Umbilical cord (tissue), 2 donors: ENCODE data around the gene SDSL. TPM values are rescaled to one million over a fixed set of nuclear protein-coding genes. Genes with fewer than 3 reads are reported as not detected.

Source experiments
- DNase-seq: peaks from one replicate; pipeline ENCODE4 v3.0.0-alpha.2; 2015; ENCODE audit warnings: low spot score
- total RNA-seq: library from RNA; depleted of rRNA; stranded (reverse); fragments of >200 nt; gene quantifications from one replicate; pipeline ENCODE4 v1.2.3, GENCODE V29; 2014; ENCODE audit warnings: low replicate concordance; ENCODE audit not compliant: insufficient read depth

SDSL gene
- total RNA-seq, 1 donor from 2014 or later = 3.6 TPM

- DNase-seq = no peak
These were observed 3.8 kb upstream of the SDSL start for GRCh38 chr12:113418213-113418879.

GRCh38 chr12:113420996-113421595 is 1.1 kb upstream of the SDSL start:
- no peak for DNase-seq

GRCh38 chr12:113422886-113423669 is 898 bp downstream of the SDSL start:
- no peak for DNase-seq

GRCh38 chr12:113424456-113424855 is 2.3 kb downstream of the SDSL start:
- no peak for DNase-seq

- DNase-seq = peak; percentile 15
These were observed 3.0 kb downstream of the SDSL start for GRCh38 chr12:113424915-113425823.

GRCh38 chr12:113425960-113426453 is 3.8 kb downstream of the SDSL start:
- DNase-seq = no peak

GRCh38 chr12:113427882-113428281 is 5.7 kb downstream of the SDSL start:
- DNase-seq = no peak

GRCh38 chr12:113428482-113428881 is 6.3 kb downstream of the SDSL start:
- DNase-seq = no peak

GRCh38 chr12:113432986-113433385 is 10.8 kb downstream of the SDSL start:
- DNase-seq = no peak

- no peak for DNase-seq
These were observed 13.2 kb downstream of the SDSL start for GRCh38 chr12:113435367-113435766.

- no peak for DNase-seq
These were observed 14.4 kb downstream of the SDSL start for GRCh38 chr12:113436586-113436985.

- no peak for DNase-seq
These were observed 15.0 kb downstream of the SDSL start for GRCh38 chr12:113436993-113437728.

- DNase-seq = no peak
These were observed 15.5 kb downstream of the SDSL start for GRCh38 chr12:113437729-113438100.

GRCh38 chr12:113438523-113439300 is 16.5 kb downstream of the SDSL start:
- no peak for DNase-seq

- no peak for DNase-seq
These were observed 17.1 kb downstream of the SDSL start for GRCh38 chr12:113439301-113439597.

- DNase-seq = peak; percentile 24
These were observed 17.4 kb downstream of the SDSL start for GRCh38 chr12:113439606-113440030.

GRCh38 chr12:113440336-113440735 is 18.2 kb downstream of the SDSL start:
- no peak for DNase-seq

- DNase-seq = no peak
These were observed 19.0 kb downstream of the SDSL start for GRCh38 chr12:113440947-113441782.

GRCh38 chr12:113443030-113443539 is 20.9 kb downstream of the SDSL start:
- no peak for DNase-seq
